ENCODE measurements around the gene MXRA8.
A peak's percentile ranks its signal among the peaks of the same experiment; 100 is the strongest.

MXRA8 gene

GRCh38 chr1:1367315-1367714, 9.0 kb upstream of the MXRA8 start:
- DNase-seq (ENCODE audit: low read depth in 2 of 2) = no peak

DNA sequence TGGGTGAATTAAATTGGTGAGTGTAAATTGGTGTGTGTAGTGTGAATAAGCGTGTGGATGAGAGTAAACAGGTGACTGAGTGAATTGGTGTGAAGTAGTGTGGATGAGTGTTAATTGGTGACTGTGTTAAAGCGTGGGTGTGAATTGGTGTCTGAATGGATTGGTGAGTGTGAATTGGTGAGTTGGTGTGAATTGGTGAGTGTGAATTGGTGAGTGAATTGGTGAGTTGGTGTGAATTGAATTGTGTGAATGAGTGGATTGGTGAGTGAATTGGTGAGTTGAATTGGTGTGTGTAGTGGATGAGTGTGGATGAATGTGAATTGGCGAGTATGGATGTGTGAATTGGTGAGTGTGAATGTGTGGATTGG, 8.3 kb upstream of the MXRA8 start:
- DNase-seq (ENCODE audit: low read depth in 2 of 2) = no peak

- DNase-seq (ENCODE audit: low read depth in 2 of 2) = no peak
These were observed 7.7 kb upstream of the MXRA8 start for GRCh38 chr1:1365875-1366698.

DNA sequence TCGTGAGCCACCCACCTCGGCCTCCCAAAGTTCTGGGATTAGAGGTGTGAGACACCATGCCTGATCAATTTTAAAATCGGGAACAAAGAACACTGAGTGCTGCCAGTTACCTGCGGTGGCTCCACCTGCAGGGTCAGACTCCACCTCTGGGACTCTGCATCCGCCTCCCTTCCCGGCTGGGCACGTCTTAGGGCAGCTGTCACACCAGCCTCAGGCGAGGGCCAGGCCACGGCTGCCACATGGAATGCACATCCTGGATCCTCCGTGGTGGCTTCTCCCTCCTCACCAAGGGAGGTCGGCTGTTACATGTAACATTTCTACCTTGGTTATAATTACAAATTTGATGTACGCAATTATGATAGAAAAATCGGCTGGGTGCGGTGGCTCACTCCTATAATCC, 5.9 kb upstream of the MXRA8 start:
- no peak for DNase-seq (ENCODE audit: low read depth in 2 of 2)

- peak; percentile 50 to 52 for DNase-seq (ENCODE audit: low read depth in 2 of 2)
These were observed 3.6 kb upstream of the MXRA8 start for GRCh38 chr1:1361982-1362423.

GRCh38 chr1:1361233-1361981, 3.1 kb upstream of the MXRA8 start:
- DNase-seq (ENCODE audit: low read depth in 2 of 2) = no peak

DNA sequence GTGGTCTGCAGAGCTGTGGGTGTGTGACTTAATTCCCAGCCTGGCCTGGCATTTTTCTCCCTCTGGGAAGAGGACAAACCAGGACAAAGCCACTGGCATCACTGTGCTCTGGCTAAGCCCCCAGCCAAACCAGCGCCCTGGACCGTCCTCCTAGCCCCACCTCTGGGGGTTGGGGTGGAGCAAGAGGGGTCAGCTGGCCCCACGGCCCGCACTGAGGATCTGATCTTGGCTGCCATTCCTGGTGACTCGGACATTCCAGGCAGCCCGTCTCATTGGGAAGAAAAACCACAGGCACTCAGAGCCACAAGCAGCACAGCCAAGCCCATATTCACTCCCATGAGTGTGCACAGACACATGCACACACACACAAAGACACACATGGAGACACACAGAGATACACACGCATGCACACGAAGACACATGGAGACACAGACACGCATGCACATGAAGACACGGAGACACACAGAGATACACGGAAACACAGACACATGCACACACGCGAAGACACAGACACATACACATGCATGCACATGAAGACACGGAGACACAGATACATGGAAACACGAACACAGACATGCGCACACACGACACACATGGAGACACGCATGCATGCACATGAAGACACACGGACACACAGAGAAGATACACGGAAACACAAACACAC, 2.3 kb upstream of the MXRA8 start:
- peak; percentile 76 to 77 for DNase-seq (ENCODE audit: low read depth in 2 of 2)

DNA sequence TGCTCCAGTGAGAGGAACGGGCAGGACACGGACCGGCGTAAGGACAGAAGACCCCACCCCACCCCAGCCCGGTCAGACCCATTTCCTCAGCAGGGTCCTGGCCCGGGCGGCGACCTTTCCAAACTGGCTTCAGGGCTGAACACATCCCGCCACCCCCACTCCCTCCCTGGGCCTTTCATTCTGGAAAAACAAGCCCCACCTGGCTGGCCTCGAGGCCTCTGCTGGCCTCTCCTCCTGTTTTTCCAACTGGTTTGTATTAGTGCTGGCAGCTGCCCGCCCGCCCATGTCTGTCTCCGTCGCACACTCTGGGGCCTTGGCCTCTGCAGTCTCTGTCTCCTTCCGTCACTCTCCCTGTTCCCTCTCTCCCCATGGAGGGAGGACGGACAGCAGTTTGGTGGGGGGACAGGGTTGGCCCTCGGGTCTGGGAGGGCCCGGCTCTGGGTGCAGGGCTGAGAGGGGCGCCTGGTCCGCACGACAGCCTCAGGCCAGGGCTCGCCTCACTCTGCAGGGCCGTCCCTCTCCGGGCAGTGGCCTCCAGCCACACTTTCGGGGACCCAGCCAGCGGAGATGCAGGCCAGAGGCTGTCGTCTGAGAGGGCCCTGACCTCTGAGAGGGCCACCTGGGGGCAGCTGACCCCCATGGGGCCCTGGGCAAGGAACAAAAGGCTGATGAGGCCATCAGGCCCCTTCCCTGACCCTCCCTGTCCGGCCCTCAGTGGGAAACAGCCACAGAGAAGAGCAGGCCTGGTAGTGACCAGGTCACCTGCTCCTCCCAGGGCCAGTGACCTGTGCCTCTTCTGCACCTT, 1.5 kb upstream of the MXRA8 start:
- peak in 1 of 2 experiments; percentile 39 for DNase-seq (ENCODE audit: low read depth in 2 of 2)

DNA sequence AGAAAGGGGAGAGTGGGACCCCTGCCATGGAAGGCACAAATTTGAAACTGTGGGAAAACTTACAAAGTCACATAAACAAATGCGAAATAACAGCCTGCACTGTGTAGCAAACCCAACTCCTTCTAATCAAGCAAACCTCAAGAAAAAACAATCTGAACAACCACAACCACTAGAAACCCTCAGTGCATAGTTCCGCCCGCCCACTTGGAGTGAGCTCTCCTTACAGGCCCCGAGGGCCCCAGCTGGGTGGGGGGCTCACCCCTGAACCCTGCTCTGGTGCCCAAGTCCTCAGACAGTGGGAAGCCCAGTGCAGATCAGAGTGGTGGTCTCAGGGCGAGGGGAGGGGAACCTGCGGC, 931 bp upstream of the MXRA8 start:
- peak; percentile 42 to 47 for DNase-seq (ENCODE audit: low read depth in 2 of 2)

GRCh38 chr1:1357871-1358432, 403 bp downstream of the MXRA8 start:
- no peak for DNase-seq (ENCODE audit: low read depth in 2 of 2)

- no peak for DNase-seq (ENCODE audit: low read depth in 2 of 2)
These were observed 1.5 kb downstream of the MXRA8 start for GRCh38 chr1:1356796-1357401.

DNA sequence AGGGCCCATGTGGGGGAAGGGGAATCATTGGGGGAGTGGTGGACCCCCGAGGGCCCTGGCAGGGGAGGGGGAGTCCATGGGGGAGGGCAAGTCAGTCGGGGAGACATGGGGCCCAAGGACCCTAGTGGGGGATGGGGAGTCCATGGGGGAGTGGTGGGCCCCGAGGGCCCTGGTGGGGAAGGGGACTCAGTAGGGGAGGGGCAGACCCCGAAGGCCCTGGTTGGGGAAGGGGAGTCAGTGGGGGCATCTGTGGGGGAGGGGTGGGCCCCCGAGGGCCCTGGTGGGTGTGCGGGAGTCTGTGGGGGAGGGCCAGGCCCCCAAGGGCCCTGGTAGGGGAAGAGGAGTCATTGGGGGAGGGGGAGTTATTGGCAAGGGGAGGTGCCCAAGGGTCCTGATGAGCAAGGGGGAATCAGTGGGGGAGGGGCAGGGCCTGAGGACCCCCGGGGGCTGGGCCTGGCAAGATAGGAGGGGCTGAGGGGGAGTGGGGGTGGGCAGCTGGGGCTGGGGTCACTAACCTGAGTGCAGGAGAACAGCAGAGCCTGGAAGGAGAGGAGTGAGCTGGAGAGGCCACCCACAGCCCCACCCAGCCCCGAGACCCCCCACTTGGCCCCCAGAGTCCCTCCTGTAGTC, 2.1 kb downstream of the MXRA8 start:
- DNase-seq (ENCODE audit: low read depth in 2 of 2) = no peak

- DNase-seq (ENCODE audit: low read depth in 2 of 2) = no peak
These were observed 2.9 kb downstream of the MXRA8 start for GRCh38 chr1:1355416-1355815.

DNA sequence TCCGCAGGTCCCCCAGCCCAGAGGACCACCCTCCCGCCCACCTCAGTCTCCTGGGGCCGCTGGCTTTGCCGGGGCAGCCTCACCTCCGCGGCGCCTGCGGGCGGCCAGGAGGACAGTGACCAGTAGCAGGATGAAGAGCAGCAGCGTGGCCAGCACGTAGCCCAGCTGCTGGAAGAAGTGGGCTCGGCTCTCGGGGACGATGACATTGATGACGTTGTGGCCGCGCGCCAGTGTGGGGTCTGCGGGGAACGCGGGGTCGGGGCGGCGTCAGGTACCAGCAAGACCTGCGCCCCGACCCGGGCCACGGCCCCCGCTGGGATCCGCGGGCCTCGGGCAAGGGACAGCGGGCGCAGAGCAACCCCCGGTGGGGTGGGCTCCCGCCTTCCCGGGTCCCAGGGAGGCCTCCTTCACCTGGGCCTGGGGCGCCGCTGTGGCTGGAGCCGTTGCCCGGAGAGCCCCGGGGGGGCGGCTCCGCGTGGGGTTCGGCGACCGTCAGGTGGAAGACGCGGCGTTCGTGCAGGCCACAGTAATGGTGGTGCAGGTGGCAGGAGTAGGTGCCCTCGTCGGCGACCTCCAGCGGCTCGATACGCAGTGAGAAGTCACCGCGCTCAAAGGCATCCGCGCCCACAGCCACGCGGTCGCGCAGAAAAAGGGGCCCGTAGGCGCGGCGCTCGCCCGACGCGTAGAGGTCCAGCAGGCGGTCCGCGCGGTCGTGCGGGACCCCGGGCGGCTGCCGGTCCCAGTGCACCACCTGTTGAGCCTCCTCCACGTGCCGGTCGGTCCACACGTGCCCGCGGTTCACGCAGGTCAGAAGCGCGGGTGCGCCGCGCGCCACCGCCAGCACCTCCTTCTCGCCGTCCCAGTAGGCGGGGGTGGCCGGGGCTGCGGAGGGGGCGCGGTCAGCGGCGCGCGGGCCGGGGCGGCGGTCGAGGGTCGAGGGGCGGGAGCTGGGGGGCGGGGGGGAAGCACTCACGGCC, 3.8 kb downstream of the MXRA8 start:
- DNase-seq (ENCODE audit: low read depth in 2 of 2) = no peak

GRCh38 chr1:1353389-1354151, 4.8 kb downstream of the MXRA8 start:
- DNase-seq (ENCODE audit: low read depth in 2 of 2) = no peak

DNA sequence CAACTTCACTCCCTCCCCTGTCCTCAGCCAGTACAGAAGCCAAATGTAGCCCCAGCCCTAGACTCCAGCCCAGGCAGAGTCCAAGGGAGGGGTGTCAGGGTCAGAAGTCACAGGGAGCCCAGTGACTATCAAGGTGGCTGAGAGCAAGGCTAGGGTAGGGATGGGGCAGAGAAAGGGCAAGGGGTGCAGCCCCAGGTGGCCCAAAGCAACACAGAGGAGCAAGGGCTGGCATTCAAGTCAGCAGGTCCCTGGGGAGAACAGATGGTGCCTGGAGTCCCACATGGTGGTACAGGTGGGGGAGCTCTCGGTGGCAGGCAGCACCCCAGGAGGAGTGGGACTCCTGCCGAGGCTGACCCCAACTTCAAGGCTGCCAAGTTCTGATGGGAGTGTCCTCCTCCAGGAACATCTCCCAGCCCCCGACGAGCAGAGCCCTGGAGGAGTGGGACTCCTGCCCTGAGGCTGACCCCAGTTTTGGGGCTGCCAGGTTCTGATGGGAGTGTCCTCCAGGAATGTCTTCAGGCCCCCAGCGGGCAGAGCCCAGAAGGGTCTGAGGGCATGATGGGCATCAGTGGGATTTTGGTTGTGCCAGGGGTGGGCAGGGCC, 5.5 kb downstream of the MXRA8 start:
- no peak for DNase-seq (ENCODE audit: low read depth in 2 of 2)

- DNase-seq (ENCODE audit: low read depth in 2 of 2) = no peak
These were observed 6.6 kb downstream of the MXRA8 start for GRCh38 chr1:1351511-1352427.
